ENCODE data around the gene MKLN1.

MKLN1 gene

DNA sequence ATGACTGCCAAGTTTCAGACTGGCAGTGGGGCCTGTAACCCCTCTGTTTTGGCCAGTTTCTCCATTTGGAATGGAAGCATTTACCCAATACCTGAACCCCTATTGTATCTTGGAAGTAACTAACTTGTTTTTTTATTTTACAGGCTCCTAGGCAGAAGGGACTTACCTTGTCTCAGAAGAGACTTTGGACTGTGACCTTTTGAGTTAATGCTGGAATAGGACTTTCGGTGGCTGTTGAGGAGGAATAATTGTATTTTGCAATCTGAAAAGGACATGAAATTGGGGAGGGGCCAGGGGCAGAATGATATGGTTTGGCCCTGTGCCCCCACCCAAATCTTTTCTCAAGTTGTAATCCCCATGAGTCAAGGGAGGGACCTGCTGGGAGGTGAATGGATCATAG lies 20.0 kb upstream of the MKLN1 start:
- DNase-seq (ENCODE audit: low spot score) = no peak
- Histone ChIP-seq H3K4me1 (ENCODE audit: insufficient read depth, poor library complexity, severe bottlenecking) (no peaks in the 10 kb centered on the region), H3K36me3 (ENCODE audit: low read depth) (no peaks in the 10 kb centered on the region), H3K4me3 (ENCODE audit: severe bottlenecking) (no peak overlapping the region), H3K27ac (ENCODE audit: poor library complexity, severe bottlenecking) (no peak overlapping the region), H3K27me3 (ENCODE audit: insufficient read depth, poor library complexity, severe bottlenecking) (no peaks in the 10 kb centered on the region), H3K9me3 (ENCODE audit: severe bottlenecking) (peaks cover 2% of the 10 kb centered on the region)
- TF ChIP-seq, protein P1, sequence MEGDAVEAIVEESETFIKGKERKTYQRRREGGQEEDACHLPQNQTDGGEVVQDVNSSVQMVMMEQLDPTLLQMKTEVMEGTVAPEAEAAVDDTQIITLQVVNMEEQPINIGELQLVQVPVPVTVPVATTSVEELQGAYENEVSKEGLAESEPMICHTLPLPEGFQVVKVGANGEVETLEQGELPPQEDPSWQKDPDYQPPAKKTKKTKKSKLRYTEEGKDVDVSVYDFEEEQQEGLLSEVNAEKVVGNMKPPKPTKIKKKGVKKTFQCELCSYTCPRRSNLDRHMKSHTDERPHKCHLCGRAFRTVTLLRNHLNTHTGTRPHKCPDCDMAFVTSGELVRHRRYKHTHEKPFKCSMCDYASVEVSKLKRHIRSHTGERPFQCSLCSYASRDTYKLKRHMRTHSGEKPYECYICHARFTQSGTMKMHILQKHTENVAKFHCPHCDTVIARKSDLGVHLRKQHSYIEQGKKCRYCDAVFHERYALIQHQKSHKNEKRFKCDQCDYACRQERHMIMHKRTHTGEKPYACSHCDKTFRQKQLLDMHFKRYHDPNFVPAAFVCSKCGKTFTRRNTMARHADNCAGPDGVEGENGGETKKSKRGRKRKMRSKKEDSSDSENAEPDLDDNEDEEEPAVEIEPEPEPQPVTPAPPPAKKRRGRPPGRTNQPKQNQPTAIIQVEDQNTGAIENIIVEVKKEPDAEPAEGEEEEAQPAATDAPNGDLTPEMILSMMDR (IDR thresholded peaks at IDR 0.05; ENCODE audit: poor library complexity, severe bottlenecking) = no peak
- no peak for ATAC-seq (ENCODE audit: low read depth)

DNA sequence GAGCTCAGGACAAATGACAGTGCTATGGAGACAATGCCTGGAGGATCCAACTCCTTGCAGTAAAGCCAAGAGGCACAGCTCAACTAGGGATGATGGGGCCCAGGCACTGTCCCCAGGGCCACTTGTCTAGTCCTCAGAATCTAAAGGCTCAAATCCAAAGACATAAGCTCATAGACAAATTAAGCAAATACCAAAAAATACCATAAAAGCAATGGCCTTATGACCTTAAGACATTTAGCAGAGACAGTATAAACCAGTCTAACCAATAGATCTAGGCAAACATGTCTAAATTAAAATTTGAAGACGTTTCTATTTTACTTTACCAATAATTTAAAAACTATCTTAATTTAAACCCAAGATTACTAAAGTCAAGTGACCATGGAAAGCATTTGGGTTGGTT lies 14.8 kb upstream of the MKLN1 start:
- Histone ChIP-seq H3K9me3 (ENCODE audit: severe bottlenecking) (no peaks in the 10 kb centered on the region), H3K4me3 (ENCODE audit: severe bottlenecking) (no peak overlapping the region), H3K27me3 (ENCODE audit: insufficient read depth, poor library complexity, severe bottlenecking) (no peaks in the 10 kb centered on the region), H3K4me1 (ENCODE audit: insufficient read depth, poor library complexity, severe bottlenecking) (no peaks in the 10 kb centered on the region), H3K27ac (ENCODE audit: poor library complexity, severe bottlenecking) (no peak overlapping the region), H3K36me3 (ENCODE audit: low read depth) (no peaks in the 10 kb centered on the region)
- DNase-seq (ENCODE audit: low spot score) (no peak), ATAC-seq (ENCODE audit: low read depth) (no peak)
- TF ChIP-seq, protein P1 (IDR thresholded peaks at IDR 0.05; ENCODE audit: poor library complexity, severe bottlenecking) = no peak

DNA sequence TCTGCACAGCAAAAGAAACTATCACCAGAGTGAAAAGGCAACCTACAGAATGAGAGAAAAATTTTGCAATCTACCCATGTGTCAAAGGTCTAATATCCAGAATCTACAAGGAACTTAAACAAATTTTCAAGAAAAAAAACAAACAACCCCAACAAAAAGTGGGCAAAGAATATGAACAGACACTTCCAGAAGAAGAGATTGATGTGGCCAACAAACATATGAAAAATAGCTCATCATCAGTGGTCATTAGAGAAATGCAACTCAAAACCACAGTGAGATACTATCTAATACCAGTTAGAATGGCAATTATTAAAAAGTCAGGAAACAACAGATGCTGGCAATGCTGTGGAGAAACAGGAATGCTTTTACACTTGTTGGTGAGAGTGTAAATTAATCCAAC lies 7.1 kb upstream of the MKLN1 start:
- TF ChIP-seq, protein P1 (IDR thresholded peaks at IDR 0.05; ENCODE audit: poor library complexity, severe bottlenecking) = no peak
- DNase-seq (ENCODE audit: low spot score) (no peak), ATAC-seq (ENCODE audit: low read depth) (no peak)
- no peak overlapping the region for H3K4me3 ChIP-seq (ENCODE audit: severe bottlenecking)
- H3K9me3 ChIP-seq (ENCODE audit: severe bottlenecking) = no peaks in the 10 kb centered on the region
- H3K27ac ChIP-seq (ENCODE audit: poor library complexity, severe bottlenecking) = no peak overlapping the region
- H3K27me3 ChIP-seq (ENCODE audit: insufficient read depth, poor library complexity, severe bottlenecking) = no peaks in the 10 kb centered on the region
- H3K36me3 ChIP-seq (ENCODE audit: low read depth) = no peaks in the 10 kb centered on the region
- H3K4me1 ChIP-seq (ENCODE audit: insufficient read depth, poor library complexity, severe bottlenecking) = no peaks in the 10 kb centered on the region

DNA sequence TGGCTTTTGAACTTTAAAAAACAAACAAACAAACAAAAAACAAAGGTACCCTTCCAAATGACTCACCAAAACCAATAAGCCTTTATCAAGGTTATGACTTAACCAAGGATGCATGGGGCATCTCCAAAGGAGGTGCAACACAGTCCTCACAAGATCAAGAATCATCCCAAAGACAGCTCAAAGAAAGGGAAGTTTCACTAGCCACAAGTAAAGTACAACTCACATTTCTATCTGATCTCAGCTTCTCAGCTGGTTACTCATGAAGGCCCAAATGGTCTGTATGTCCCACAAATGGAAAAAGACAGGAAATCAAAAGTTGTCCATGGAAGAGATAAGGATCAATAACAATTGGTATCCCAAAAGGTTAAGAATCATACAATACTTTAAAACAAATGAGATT lies 6.0 kb upstream of the MKLN1 start:
- DNase-seq (ENCODE audit: low spot score) = no peak
- Histone ChIP-seq H3K36me3 (ENCODE audit: low read depth) (no peaks in the 10 kb centered on the region), H3K27ac (ENCODE audit: poor library complexity, severe bottlenecking) (no peak overlapping the region), H3K4me3 (ENCODE audit: severe bottlenecking) (no peak overlapping the region), H3K9me3 (ENCODE audit: severe bottlenecking) (no peaks in the 10 kb centered on the region), H3K4me1 (ENCODE audit: insufficient read depth, poor library complexity, severe bottlenecking) (peaks cover 2% of the 10 kb centered on the region), H3K27me3 (ENCODE audit: insufficient read depth, poor library complexity, severe bottlenecking) (no peaks in the 10 kb centered on the region)
- no peak for ATAC-seq (ENCODE audit: low read depth)
- TF ChIP-seq, protein P1 (IDR thresholded peaks at IDR 0.05; ENCODE audit: poor library complexity, severe bottlenecking) = no peak

DNA sequence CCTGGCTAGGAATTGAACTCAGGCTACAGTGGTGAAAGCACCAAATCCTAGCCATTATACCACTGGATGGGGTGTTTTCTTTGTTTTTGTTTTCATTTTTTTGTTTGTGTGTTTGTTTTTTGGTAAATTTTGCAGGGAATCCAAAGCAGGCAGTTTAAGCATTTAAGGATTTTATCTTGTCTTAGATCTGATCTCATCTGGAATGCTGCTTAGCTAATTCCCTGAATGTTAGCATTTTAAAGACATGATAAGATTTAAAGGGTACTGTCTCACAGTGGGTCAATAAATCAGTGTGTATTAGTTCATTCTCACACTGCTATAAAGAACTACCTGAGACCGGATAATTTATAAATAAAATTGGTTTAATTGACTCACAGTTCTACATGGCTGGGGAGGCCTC lies 5.6 kb upstream of the MKLN1 start:
- DNase-seq (ENCODE audit: low spot score) = no peak
- Histone ChIP-seq H3K36me3 (ENCODE audit: low read depth) (no peaks in the 10 kb centered on the region), H3K4me1 (ENCODE audit: insufficient read depth, poor library complexity, severe bottlenecking) (peaks cover 6% of the 10 kb centered on the region), H3K27ac (ENCODE audit: poor library complexity, severe bottlenecking) (no peak overlapping the region), H3K27me3 (ENCODE audit: insufficient read depth, poor library complexity, severe bottlenecking) (no peaks in the 10 kb centered on the region), H3K4me3 (ENCODE audit: severe bottlenecking) (no peak overlapping the region), H3K9me3 (ENCODE audit: severe bottlenecking) (no peaks in the 10 kb centered on the region)
- no peak for ATAC-seq (ENCODE audit: low read depth)
- TF ChIP-seq, protein P1 (IDR thresholded peaks at IDR 0.05; ENCODE audit: poor library complexity, severe bottlenecking) = no peak

All from RWPE2 (cell line).